ENCODE measurements around the gene CHD2. TPM values are rescaled to one million over a fixed set of nuclear protein-coding genes. Genes with fewer than 3 reads are reported as not detected.
"Not testable (repeated sequence)": the region's sequence is repeated elsewhere in the genome, so short reads cannot be mapped to it uniquely, and the experiment has no call there.

The CHD2 gene
- polyA plus RNA-seq, 5 donors: 103 to 146 (median 124) TPM

DNA sequence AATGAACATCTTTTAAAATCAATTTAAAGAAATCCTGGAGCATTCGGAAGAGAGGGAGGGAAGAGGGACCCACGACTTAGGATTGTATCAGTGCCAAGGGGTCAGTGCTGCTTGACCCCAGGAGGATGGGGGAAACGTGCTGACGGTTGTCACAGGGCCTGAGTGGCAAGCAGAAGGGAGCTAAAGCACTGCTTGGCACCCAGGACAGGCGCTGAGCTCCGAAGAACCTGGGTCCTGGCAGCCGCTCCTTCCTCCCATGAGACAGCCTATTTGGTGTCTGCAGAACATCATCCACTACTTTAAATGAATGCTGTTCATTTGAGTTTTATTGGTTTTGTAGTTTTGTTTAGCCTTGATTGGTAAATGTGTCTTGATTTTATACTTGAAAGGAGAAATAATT is 134.4 kb downstream of the CHD2 start:
- no peak for DNase-seq

DNA sequence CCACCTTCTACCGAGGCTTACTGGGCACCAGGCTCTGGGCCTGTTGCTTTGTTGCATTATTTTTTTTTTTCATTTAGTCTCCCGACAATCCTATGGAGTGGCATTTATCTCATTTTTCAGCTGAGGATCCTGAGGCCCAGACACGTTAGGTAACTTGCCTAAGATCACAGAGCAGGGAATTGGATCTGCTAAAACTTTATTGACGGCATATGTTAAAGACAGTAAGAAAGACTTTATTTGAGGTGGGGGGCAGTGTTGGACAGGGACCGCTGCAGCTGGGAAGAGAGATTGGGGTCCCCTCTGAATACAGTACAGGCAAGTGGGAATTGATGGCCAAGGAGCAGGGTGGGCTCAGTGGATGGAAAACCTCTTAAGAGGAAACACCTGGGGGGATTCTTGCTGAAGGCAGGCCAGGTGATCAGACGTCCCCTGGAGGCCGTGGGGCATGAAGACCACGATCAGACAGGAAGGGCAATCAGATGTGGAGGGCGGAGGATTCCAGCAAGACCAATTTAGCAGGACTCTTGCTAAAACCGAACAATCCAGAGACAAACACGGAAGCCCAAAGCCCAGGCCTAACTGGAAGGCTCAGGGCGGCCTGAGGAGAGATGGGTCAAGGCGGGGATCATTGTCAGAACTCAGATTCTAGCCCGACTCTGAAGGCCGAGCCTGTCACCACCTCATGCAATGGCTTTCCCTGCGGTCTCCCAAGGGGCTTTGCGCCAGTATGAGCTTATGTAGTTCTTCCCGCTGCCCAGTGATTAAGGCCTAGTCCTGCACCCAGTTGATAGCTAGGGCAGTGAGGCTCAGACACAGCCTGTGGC is 135.2 kb downstream of the CHD2 start:
- no peak for DNase-seq

DNA sequence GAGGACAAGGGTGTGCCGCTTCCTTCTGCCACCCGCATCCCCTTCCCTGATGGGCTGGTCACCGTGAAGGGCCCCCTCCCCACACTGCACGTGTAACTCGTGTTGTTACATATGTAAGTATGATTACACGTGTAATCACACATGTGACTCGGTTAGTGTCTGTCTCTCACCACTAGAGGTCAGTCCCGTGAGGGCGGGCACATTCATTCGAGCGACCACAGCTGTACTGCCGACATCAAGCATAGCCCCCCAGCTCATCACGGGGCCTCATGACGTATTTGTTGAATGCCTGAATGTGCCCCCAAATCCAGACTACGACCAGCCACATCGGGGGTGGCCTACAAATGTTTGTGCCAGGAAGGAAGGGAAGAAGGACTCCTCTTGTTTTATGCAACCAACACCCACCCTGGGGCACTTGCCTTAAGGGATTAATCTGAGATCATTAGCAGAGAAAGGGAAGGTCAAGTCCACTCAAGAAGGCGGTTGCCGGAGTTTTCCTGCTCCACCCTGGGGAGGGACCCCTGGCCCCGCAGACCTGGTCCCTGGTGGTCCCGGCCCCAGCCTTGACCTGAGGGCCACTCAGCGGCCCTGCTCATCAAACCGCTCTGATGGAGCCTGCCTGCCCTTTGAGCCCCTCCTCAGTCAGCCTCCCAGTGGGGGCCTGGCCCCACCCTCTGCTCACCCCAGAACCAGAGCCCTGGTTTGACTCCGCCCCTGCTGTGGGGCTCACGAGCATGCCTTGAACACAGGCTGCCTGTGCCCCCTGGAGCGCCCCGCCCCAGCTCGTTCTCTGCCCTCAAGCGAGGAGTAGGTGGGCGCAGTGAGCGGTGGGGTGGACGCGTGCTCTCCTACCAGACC is 136.1 kb downstream of the CHD2 start:
- peak in 1 of 2 donors; percentile 29 for DNase-seq

DNA sequence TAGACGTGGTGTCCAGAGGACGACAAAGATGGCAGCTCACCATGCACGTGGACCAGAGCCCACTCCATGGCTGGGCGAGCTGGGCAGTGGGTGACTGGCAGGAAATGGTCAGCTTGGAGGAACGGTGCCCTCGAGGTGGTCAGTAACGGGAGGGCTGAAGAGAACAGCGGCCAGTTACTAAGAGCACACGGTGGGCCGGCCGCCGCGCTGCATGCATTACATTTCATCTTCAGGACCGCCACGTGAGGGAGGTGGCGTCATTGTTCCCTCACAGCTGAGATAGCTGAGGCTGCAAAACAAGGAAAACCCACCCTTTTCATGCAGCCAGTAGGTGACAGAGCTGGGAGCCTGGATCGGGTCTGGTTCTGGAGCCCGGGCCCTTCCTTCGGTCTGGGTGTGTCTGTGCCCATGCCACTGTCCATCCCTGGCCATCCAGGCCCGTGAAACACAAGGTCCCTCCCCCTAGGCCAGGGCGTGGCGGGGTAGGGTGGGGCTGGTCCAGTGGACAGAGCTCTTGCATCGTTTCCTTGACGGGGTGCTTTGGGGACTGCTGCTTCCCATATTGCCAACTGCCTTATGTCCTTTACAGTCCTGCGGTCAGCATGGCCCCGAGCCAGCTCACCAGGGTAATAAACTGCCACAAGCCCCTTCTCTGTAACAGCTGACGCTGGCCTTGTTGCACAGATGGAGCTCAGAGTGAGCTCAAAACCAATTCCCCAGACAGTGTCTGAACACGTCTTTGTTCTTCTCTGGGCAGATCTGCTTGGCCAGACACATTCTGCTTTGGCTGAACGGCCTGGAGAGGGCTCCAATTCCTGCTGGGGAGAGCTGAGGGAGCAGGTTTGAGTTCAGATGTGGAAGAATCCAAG is 137.1 kb downstream of the CHD2 start:
- no peak for DNase-seq

DNA sequence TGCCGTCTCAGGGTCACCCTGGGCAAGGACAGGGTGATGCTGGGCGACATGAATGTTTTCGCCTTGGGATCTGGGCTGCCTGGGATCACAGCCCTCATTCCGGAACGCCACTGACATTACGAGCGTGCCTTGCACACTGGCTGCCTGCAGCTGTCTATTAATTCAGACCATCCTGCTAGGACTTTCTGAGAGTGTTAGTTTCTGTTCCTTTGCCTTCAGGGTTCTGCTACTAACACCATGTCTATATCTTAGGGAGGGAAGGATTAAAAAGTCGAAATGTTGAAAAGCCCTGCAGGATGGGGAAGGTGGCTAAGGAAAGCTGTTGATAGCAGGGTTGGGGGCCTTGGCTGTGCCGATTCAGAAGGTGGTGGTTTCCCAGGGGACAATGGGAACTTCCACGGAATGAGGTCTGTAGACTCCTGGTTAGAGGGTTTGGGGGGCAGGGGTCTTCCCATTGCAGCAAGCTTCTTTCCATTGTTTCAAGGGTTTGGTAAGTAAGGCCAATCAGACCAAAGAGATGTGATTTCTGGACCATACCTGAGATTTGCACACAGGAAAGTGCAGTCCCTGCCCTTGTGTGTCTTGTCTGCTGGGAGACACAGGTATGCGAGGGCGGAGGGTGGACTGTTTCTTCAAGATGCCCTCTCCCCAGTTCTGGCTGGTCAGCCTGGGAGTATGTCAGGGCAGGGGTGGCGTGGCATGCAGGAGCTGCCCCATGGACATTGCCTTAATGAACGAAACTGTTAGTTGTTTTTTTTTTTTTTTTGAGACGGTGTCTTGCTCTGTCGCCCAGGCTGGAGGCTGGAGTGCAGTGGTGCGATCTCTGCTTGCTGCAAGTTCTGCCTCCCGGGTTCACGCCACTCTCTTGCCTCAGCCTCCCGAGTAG is 137.9 kb downstream of the CHD2 start:
- DNase-seq: no peak

DNA sequence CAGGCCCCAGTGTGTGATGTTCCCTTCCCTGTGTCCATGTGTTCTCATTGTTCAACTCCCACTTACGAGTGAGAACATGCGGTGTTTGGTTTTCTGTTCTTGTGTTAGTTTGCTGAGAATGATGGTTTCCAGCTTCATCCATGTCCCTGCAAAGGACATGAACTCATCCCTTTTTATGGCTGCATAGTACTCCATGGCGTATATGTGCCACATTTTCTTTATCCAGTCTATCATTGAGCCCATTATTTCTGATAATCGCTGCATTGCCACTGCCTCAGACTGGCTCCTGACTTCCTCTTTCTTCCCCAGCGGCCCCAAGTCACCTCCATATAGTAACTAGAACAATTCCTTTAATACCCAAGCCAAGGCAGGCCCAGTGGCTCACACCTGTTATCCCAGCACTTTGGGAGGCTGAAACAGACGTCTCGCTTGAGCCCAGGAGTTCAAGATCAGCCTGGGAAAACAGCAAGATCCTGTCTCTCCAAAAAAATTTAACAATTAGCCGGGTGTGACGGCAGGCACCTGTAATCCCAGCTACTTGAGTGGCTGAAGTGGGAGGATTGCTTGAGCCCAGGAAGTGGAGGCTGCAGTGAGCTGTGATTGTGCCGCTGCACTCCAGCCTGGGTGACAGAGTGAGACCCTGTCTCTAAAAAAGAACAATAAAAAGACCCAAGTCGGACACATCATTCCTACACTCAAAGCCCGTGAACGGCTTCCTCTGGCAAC is 139.6 kb downstream of the CHD2 start:
- not testable (repeated sequence) for DNase-seq

DNA sequence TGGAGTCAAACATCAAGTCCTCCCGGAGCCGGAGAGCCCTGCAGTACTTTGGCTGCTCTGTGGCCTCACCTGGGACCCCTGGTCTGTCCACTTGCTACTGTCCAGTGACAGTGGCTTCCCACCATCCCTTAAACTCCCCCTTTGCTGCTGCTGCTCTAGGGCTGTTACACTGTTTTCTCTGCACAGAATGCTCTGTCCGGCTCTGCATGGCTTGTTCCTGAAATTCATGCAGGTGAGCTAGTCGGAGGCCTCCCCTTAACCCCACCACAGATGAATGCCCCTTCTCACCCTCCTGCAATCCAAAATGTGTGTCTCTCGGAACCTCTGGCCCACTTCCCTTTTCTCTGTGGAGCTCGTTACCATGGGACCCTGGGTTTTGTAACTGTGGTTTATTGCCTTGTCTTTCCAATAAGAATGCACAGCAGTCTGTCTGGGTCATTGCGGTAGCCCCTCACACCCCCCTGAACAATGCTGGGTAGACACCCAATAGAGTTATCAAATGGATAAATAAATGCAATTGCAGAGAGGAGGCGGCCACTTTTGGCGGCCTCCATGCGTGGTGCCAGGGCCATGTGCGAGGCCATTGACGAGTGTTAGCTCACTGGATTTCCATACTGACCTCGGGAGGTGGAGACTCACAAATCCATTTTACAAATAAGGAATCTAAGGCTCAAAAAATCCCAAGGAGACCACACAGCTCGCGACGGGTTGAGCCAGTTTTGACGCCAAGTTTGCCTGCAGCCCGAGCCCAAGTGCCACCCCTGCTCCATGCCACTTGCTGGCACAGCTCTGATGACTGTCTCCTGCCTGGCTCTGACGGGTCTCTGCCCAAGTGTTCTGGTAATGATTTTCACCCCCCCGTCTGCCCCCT is 140.4 kb downstream of the CHD2 start:
- no peak for DNase-seq

DNA sequence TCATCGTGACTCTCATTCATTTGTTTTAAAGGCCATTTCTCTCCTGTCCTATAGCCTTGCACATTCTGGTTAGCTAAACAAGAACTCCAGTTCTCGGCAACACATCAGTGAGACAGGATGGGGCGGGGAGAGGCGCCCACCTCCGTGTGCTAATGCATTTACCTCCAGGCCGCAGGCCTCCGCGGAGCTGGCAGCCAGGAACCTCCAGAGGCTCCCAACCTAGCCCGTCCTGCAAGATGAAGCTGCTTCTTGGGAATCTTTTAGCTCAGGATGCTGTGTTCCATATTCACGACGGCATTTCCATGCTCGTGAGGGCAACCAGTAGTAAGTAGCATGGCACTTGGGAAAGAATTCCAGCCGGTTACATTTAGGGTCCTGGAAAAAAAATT is 141.0 kb downstream of the CHD2 start:
- no peak for DNase-seq

DNA sequence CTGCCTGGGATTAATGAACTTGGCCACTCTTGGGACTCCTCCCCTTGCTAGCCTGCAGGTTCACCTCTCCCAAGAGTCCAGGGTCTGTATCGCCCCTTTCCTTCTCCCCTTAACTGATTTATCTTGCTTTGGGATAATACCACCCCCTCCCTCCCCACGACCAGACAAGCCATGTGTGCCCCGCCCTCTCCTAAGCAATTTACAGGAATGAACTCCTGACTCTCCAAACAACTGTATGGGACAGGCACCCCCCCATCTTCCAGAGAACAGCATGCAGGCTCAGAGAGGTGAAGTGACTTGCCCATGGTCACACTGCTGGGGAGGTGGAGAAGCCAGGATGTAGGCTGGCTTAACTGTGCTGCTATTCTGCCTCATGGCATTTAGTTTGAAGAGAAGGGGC is 142.1 kb downstream of the CHD2 start:
- DNase-seq: no peak

DNA sequence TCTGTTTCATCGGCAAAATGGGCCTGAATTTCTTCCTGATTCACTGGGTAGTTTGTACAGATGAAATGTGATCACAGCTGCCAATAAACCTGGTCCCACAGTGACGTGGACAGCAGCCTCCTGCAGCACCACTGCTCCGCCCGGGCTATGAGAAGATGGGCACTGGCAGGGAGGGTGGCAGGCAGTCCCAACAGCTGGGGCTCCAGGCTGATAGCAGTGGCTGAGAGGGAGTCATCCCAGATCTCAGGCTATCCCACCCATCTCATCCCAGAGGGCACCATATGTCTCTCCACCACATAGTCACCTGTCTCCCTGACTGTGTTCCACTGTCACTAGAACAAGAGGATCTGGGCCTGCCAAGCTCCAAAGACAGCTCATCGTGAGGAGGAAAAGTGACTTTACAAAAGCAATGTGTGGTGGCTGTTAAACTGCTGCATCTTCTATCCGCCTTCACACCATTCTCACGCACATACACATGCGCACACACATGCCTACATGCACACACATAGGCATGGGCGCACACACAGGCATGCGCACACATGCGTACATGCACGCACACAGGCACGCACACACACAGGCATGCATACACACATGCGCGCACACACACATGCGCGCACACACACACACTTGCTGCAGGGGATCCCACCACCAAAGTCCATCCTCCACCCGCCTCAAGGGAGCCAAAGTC is 142.7 kb downstream of the CHD2 start:
- no peak for DNase-seq

DNA sequence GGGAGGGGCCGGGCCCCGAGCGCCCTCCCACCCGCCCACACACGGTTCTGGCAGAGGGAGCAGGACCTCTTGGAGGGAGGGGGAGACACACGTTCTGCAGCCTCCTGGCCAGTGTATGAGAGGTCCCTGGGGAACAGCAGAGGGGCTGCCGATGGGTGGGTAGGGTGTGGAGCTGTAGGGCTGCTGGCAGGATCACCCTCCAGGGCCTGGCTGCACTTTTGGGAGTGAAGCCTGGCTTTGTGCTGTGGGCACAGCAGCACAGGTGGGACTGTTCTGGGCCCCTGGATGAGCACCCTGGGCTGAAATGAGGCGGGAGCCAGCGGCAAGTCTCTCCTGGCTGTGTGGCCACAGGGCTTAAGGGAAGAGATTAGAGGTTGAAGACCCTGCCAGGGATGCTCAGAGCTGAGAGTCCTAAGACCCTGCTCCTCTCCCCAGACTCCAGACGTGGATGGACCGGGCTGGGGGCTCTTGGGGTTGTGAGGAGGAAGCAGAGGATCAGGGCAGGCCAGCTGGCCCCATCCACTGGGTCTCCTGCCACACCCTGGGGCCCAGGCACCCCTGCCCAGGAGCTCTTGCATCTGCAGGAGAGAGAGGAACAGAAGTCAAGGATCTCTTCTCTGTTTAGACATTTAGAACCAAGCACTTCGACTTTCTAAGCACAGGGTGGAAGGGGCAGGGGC is 143.6 kb downstream of the CHD2 start:
- no peak for DNase-seq

DNA sequence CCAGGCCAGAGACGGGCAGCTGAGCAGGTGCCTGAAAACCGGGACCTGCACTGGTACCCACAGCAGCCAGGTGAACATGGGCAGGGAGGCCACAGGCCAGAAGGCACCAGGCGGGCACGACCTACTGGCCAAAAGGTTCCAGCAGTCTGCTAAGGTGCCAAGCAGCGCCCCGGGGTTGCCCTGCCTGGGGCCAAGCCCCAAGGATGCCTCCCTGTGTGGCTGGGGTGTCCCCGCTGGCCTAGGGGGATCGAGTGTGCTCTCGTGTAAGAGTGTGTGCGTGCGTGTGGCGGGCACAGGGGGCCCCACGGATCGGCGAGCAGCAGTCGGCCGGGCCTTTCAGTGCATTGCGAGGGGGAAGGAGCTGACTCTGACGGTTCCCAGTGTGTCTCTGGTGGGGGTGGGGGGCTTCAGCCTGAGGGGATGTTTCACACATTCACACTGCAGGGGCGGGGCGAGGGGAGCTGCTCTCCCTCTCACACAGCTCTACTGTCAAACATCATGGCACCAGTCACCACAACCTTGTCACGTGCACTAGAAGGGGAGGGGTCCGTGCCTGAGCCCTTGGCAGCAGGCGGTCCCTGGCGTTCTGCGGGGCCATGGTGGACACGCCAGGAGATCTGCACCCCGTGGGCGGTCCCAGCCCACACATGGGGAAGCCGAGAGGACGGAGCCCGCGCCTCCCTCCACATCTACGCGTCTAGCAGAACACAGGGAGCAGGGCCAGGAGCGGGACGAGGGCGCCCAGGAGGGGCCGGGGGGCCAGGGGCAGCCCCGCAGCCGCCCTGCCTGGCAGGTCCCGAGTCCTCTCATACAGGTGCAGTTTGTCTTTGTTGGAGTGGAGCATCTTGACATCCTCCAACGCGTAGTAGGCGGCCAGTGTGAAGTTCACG is 144.4 kb downstream of the CHD2 start:
- DNase-seq: no peak

DNA sequence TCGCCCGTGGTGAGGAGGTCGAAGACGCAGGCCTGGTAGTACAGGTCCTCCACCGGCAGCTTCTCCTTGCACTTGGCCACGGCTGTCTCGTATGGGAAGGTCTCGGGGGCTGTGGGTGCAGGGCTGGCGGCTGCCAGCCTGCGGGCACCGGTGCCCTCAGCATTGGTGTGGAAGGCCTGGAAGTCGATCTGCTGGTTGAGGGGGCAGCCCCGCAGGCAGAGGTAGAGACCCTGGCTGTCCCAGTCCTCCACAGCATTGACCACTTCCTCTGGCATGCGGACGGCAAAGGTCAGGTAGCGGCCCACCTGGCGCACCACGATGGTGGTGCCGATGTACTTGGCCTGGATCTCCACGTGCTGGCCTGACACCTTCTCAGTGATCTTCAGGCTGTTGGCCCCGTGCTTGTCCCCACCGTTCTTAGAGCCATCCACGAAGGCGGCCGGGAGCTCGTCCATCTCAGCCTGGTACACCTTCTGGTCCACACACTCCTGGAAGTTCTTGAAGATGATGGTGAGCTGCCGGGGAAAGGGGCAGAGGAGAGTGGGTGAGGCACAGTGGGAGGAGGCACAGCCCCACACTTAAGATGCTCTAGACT is 145.2 kb downstream of the CHD2 start:
- no peak for DNase-seq

DNA sequence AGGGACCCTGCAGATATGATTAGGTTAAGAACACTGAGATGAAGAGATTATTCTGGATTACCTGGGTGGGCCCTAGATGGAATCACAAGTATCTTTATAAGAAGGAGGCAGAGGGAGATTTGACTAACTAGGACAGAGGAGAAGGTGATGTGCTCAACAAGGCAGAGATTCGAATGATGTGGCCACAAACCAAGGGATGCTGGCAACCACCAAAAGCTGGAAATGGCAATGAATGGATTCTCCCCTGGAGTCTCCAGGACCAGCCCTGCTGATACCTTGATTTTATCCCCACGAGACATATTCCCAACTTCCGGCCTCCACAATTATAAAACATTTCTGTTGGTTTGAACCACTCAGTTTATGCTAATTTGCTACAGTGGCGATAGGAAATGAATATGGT is 146.0 kb downstream of the CHD2 start:
- DNase-seq: no peak

DNA sequence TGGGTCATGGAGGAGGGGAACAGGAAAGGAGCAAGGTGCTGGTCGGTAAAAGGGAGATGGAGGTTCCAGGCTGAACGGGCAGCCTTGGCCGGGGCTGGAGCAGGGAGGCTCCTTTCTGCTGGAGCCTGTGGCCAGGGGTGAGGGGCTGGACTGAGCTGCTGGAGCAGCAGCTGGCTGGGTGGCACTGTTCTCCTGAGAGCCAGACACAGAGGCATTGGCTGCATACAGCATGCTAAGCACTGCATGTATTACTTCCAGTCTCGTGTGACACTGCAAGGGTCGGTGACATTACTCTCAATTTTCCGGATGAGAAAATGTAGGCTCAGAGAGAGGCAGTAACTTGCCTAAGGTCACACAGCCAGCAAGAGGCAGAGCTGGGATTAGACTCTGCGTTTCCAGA is 146.6 kb downstream of the CHD2 start:
- no peak for DNase-seq

DNA sequence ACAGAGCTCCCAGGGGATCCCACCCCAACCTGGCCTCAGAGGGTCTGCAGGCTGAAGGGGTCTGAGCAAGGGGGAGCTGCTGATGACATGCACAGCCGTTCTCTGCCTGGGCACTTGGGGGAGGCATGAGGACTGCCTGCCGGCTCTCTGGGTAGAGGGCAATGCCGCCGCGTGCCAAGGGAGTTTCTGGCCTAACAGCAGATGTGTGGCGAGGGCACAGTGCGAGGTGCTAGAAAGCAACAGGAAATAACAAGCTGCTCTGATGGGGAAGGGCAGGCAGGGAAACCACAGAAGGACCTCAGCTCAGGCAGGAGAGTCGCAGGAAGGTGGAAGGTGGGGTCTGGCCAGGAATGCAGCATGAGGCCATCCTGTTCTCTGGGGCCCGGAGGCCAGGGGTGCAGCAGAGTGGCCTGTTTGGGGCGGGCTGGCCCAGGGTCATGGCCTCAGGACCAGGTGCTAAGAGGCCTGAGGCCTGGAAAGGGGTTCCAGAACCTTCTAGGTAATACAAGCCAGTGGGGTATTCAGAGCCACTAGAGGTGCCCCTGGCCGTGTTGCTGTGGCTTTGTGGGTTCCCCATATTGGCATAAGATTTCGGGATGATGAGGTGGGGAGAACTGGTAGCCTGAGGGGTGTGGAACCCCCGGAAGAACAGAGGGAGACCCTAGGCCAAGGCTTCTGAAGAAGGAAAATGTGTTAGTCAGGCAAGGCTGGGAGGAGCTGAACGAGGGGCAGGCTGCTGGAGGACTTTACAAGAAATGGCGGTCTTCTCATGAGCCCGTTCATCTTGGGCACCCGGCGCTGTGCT is 147.7 kb downstream of the CHD2 start:
- no peak for DNase-seq

Data from right lung (tissue), 5 donors.